Measurements from ENCODE around the gene WDR33. TPM values are rescaled to one million over a fixed set of nuclear protein-coding genes. Genes with fewer than 3 reads are reported as not detected.
A peak's percentile ranks its signal among the peaks of the same experiment; 100 is the strongest.

WDR33 gene
- total RNA-seq, 1 donor from 2014 or later, result 37.9 TPM

GRCh38 chr2:127670055-127670956, 140.7 kb downstream of the WDR33 start:
- no peak for DNase-seq
- no peak for ATAC-seq (ENCODE audit: poor library complexity)
- intact Hi-C loops (cut with DNase I), result no loop called here

GRCh38 chr2:127669056-127669455, 141.9 kb downstream of the WDR33 start:
- ATAC-seq (ENCODE audit: poor library complexity) (no peak), DNase-seq (no peak)
- intact Hi-C loops (cut with DNase I), result no loop called here

- ATAC-seq (ENCODE audit: poor library complexity), result no peak
- DNase-seq, result no peak
- intact Hi-C loops (cut with DNase I), result no loop called here
These were observed 145.6 kb downstream of the WDR33 start for GRCh38 chr2:127665267-127665893.

GRCh38 chr2:127664895-127665225, 146.1 kb downstream of the WDR33 start:
- no peak for DNase-seq
- intact Hi-C loops (cut with DNase I), result no loop called here
- no peak for ATAC-seq (ENCODE audit: poor library complexity)

- peak; percentile 56 for DNase-seq
- ATAC-seq (ENCODE audit: poor library complexity), result peak; percentile 26
- intact Hi-C loops (cut with DNase I), result no loop called here
These were observed 146.7 kb downstream of the WDR33 start for GRCh38 chr2:127664065-127664894.

- ATAC-seq (ENCODE audit: poor library complexity) (no peak), DNase-seq (no peak)
- intact Hi-C loops (cut with DNase I), result no loop called here
These were observed 147.4 kb downstream of the WDR33 start for GRCh38 chr2:127663566-127664064.

- DNase-seq (no peak), ATAC-seq (ENCODE audit: poor library complexity) (peak; percentile 24)
- intact Hi-C loops (cut with DNase I), result no loop called here
These were observed 147.9 kb downstream of the WDR33 start for GRCh38 chr2:127662937-127663565.

GRCh38 chr2:127661949-127662510, 148.9 kb downstream of the WDR33 start:
- peak; percentile 33 for ATAC-seq (ENCODE audit: poor library complexity)
- intact Hi-C loops (cut with DNase I), result no loop called here
- DNase-seq, result peak; percentile 76

- DNase-seq (no peak), ATAC-seq (ENCODE audit: poor library complexity) (no peak)
- intact Hi-C loops (cut with DNase I), result no loop called here
These were observed 149.8 kb downstream of the WDR33 start for GRCh38 chr2:127661072-127661649.

- intact Hi-C loops (cut with DNase I), result no loop called here
These were observed 150.7 kb downstream of the WDR33 start for GRCh38 chr2:127660291-127660578.

GRCh38 chr2:127659408-127660290, 151.3 kb downstream of the WDR33 start:
- intact Hi-C loops (cut with DNase I), result no loop called here
- DNase-seq, result peak; percentile 63
- peak; percentile 26 for ATAC-seq (ENCODE audit: poor library complexity)

More at GRCh38 chr2:127660291-127660578, 150.7 kb downstream of the WDR33 start:
- no peak for ATAC-seq (ENCODE audit: poor library complexity)
- DNase-seq, result no peak

GRCh38 chr2:127658641-127659407, 152.1 kb downstream of the WDR33 start:
- no peak for ATAC-seq (ENCODE audit: poor library complexity)
- peak; percentile 51 for DNase-seq
- intact Hi-C loops (cut with DNase I), result no loop called here

GRCh38 chr2:127658146-127658545, 152.8 kb downstream of the WDR33 start:
- intact Hi-C loops (cut with DNase I), result no loop called here
- DNase-seq (no peak), ATAC-seq (ENCODE audit: poor library complexity) (no peak)

GRCh38 chr2:127657232-127657595, 153.8 kb downstream of the WDR33 start:
- ATAC-seq (ENCODE audit: poor library complexity), result no peak
- peak; percentile 40 for DNase-seq
- intact Hi-C loops (cut with DNase I), result no loop called here

GRCh38 chr2:127656569-127657231, 154.3 kb downstream of the WDR33 start:
- DNase-seq (peak; percentile 39), ATAC-seq (ENCODE audit: poor library complexity) (no peak)
- intact Hi-C loops (cut with DNase I), result no loop called here

Data from Right ventricle myocardium superior (tissue), 1 donor.